B cell (primary cell): Measurements from ENCODE around the gene INPP5J.

Experiments
- EZH2 ChIP-seq: IDR thresholded peaks from 2 replicates; pipeline ENCODE4 v1.6.1; 2012; ENCODE audit warnings: borderline replicate concordance, low read depth, mild to moderate bottlenecking, moderate library complexity, low read length; ENCODE audit not compliant: insufficient read depth, poor library complexity, severe bottlenecking
- TF ChIP-seq, protein P1 (sequence below): fragments of 200-600 bp; IDR thresholded peaks from one replicate; pipeline ENCODE4 v1.8.0; 2022; ENCODE audit warnings: antibody characterized with exemption, mild to moderate bottlenecking

DNA sequence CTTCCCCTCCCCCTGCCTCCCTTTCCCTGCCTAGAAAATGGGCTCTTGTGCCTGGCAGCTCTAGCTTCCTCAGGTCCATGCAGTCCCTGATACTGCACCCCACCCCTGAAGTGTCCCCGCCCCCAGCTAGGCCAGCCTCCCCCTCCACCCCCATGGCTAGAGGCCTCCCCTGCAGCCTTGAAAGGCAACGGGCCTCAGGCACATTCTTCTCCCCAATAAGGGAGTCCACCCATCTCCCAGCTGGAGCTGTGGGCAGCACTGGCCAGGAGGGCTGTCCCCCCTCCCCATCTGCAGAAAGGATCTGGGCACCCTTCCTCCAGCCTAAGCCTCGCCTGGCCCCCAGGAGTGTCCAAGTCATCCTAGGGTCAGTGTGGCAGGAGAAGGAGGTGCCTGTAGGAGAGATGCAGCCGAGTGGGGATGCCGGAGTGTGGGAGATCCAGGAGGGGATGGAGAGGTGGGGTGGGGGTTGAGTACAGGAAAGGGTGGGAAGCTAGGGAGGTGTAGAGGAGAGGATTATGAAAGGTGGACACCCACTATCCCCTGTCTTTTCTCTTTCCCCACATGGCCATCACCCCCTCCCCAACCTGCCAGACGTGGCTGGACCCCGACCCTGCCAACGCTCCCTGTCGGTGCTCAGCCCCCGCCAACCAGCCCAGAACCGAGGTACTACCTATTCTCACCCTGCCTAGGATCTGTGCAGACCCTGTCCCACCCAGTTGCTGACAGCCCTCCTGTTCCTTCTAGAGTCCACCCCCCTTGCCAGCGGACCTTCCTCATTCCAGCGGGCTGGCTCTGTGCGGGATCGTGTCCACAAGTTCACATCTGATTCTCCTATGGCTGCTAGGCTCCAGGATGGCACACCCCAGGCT is 32.3 kb upstream of the INPP5J start:
- TF ChIP-seq EZH2 = no peak
- TF ChIP-seq, protein P1, sequence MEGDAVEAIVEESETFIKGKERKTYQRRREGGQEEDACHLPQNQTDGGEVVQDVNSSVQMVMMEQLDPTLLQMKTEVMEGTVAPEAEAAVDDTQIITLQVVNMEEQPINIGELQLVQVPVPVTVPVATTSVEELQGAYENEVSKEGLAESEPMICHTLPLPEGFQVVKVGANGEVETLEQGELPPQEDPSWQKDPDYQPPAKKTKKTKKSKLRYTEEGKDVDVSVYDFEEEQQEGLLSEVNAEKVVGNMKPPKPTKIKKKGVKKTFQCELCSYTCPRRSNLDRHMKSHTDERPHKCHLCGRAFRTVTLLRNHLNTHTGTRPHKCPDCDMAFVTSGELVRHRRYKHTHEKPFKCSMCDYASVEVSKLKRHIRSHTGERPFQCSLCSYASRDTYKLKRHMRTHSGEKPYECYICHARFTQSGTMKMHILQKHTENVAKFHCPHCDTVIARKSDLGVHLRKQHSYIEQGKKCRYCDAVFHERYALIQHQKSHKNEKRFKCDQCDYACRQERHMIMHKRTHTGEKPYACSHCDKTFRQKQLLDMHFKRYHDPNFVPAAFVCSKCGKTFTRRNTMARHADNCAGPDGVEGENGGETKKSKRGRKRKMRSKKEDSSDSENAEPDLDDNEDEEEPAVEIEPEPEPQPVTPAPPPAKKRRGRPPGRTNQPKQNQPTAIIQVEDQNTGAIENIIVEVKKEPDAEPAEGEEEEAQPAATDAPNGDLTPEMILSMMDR = no peak
